SW480 (cell line): ENCODE measurements around the gene MRAS.
A peak's percentile ranks its signal among the peaks of the same experiment; 100 is the strongest.

ENCODE experiments used
- DNase-seq: peaks from one replicate; pipeline ENCODE4 v3.0.0-alpha.2; 2016; ENCODE audit warnings: low spot score

MRAS gene

DNA sequence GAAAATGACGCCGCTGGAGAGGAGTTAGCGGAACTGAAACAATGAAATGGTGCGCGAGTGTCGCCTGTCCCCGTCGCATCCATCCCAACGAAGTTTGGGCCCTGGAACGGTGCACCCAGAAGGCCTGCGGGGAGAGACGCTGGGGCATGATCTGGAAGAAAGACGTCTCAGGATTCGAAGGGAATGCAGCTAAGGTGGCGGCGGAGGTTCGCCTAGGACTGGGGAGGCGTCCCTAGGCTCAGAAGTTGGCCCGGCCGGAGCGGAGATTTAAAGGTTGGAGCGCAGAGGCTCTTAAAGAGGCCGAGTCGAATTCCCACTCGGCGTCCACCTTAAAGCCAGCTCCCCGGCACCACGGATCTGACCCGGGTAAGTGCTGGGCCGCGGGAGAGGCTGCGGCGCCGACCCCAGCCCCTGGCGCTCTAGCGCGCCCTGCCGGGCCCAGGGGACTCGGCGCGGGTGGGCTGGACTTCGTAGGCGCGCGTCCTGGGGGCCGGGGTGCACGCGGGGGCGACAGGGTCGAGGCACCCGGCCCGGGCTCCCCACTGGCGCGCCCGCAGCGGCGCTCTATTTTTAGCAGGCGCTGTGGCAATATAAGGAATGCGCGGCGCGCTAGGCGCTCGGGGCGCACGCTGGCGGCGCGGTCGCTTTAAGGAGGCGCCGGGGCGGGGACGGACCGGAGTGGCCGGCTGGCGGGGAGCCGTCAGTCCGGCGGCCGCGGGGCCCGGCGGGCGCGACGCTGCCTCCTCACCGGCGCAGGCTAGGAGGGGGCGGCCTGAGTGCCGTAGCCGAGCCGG lies at the start of gene MRAS:
MRAS (plus strand) TSS at position 620 of the 794 bp plus-strand sequence. CDS start 24,305 bp downstream, outside the sequence.
- DNase-seq, result peak; percentile 82

GRCh38 chr3:138300647-138301046 lies 47.7 kb upstream of the MRAS start:
- no peak for DNase-seq

- no peak for DNase-seq
These were observed 44.9 kb upstream of the MRAS start for GRCh38 chr3:138303474-138303873.

- DNase-seq, result peak; percentile 12
These were observed 40.5 kb upstream of the MRAS start for GRCh38 chr3:138307899-138308298.

- no peak for DNase-seq
These were observed 39.6 kb upstream of the MRAS start for GRCh38 chr3:138308783-138309182.

- DNase-seq, result no peak
These were observed 37.9 kb upstream of the MRAS start for GRCh38 chr3:138310494-138310893.

GRCh38 chr3:138314751-138315150 lies 33.6 kb upstream of the MRAS start:
- no peak for DNase-seq

DNA sequence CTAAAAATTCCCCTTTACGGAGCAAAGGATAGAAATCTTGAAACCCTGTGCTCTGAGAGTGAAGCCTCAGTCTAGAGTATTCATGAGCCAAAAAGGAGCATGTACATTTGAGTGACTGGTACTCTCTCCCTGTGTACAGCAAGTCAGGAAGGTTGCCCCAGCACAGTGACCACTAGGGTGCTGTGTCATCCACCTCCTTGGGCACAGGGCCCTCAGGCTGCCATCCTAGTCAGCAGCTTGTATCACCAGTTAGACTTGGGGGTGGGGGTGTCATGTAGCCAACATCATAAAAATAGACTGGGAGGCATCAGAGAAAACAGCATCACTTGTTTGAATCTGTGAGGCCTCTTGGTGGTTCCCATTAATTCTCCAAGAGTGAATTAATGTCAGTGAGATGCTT lies 30.7 kb upstream of the MRAS start:
- DNase-seq, result no peak

DNA sequence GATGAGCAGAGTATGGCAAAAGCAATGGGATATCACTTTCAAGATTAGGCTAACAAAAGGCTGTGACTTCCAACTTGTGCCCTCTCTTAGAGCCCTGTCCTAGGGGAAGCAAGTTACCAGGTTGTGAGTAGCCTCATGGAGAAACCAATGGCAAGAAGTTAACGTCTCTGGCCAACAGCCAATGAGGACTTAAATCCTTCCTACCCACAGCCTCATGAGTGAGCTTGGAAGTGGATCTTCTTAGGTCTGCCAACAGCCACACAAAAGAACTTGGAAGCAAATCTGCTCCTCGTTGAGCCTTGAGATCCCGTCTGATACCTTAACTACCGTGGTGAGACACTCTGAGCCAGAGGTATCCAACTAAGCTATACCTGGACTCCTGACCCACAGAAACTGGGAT lies 24.4 kb upstream of the MRAS start:
- no peak for DNase-seq

DNA sequence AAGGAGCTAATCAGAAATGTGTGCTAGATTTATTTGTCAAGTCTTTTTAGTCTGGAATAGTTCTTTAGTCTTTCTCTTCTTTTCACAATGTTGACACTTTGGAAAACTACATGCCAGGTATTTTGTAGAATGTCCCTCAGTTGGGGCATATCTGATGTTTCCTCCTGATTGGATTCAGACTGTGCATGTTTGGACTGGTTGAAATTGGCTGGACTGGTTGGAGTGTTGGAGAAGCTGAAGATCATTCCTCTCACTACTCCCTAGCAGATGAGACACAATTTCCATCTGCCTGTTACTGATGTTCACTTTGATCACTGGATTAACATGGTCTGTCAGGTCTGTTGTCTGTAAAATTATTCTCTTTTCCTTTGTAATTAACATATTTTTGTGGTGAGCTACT lies 22.4 kb upstream of the MRAS start:
- DNase-seq, result no peak

- DNase-seq, result no peak
These were observed 21.3 kb upstream of the MRAS start for GRCh38 chr3:138326866-138327595.

- no peak for DNase-seq
These were observed 20.5 kb upstream of the MRAS start for GRCh38 chr3:138327831-138328230.

DNA sequence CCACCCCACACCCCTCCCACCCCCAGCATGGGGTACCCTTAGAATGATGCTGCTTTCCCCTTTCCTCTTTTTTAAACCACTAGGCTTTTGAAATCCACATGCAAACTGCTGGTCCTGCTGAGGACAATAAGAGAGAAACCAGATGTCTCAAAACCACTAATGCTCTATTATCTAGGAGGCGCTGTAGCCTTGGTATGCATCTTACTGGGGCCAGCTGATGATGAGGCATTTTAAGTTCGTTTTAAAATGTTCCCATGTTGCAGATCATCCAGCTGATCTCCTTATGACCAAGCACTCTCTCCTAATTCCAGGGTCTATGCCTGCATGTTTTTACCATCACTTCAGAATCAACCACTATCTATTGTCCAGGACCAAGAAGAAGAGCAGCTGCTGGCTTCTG lies 20.0 kb upstream of the MRAS start:
- no peak for DNase-seq

DNA sequence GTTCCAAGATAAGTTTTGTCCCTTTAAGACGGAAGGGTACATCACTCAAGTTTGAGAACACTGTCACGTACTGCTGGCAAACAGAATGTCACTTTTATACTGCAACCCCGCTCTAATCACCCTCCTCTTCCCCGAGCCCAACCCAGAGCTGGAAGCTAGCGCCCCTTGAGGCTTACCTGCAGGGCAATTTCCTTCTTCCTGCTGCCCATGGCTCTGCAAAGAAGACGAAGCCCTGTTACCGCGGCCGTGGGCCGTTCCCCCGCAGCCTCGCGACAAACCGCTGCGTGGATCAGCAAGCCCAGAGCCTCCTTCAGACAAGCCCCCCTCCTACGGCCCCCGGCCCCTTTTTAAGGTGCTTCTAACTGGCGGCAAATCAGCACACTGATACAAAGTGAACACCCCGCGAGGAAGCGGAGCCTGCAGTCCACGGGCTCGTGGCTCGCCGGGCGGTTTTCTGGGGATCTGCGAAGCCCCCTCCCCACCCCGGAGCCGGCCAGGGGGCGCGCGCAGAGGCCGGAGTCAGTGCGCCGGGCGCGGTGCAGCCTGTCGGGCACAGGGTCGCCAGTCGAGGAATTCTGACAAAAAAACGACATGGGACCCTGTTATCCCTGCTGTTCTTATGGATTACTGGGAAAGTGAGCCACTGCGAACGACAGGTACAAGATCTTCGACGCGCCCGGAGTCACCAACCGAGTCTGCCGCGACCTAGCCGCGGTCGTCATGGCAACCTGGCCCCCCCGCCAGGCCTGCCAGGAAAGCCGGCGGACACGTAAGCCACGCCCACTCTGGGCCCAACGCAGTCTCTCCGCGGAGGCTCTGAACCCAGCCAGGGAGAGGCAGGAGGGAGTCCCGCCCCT lies 19.0 kb upstream of the MRAS start, which contains the start of gene NME9:
NME9 (minus strand) TSS at position 725 of the 857 bp plus-strand sequence; CDS start at position 209, 516 bp downstream.
- DNase-seq, result peak; percentile 88

DNA sequence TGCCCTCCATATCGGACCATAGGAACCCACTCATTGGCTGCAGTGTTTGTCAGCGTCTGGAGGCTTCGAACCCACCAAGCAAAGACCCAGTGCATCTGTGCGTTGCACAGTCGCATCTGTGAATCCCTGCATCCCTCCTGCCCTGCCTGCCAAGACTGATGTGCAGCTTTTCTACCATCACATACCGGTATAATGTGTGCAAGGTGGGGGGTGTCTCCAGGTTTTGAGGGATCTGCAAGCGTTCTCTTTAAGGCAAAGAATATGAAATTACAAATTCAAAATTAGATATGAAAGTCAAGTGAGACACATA lies 18.4 kb upstream of the MRAS start:
- no peak for DNase-seq

GRCh38 chr3:138331143-138331894 lies 17.1 kb upstream of the MRAS start:
- peak; percentile 23 for DNase-seq

GRCh38 chr3:138332472-138333073 lies 15.8 kb upstream of the MRAS start:
- DNase-seq, result peak; percentile 39

DNA sequence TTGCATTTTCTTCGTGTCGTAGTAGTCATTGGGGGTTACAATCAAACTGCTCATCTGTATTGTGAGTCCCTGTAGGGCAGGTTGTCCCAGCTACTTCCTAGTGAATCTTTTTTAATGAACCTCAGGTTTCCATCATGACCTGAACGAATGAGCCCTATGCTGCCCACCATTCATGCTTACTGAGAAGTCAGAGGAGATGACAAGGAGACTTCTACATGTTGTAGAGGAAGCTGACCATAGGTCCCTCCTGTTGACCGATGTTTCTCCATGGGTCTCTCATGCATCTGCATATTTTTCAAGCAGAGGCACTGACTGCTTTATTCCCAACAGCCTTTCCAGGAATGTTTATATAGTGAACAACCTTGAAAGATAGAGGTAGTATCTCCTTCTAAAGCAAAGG lies 13.8 kb upstream of the MRAS start:
- DNase-seq, result no peak

- no peak for DNase-seq
These were observed 11.9 kb upstream of the MRAS start for GRCh38 chr3:138336454-138336999.

DNA sequence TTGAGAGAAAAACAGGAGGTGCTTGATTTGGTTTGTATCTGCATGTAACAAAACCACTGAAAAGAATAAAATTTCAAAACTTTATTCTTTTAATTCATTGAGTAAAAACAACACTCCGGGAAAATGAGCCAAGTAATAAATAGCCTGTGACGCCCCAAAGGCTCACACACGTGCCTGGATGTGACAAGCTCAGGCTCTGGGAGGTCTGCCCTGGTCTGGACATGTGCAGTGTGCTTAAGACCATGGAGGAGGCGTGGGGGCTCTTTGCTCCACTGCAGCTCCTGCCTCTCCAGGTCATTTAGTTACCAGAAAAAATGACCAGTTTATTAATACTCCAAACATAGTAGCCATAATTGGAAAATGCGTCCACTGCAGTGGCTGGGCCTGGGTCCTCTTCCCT lies 10.1 kb upstream of the MRAS start:
- no peak for DNase-seq

GRCh38 chr3:138338811-138339210 lies 9.6 kb upstream of the MRAS start:
- DNase-seq, result no peak
